ENCODE data around the gene PLK2. TPM values are rescaled to one million over a fixed set of nuclear protein-coding genes. Genes with fewer than 3 reads are reported as not detected.

Gene PLK2
- total RNA-seq, 1 donor from 2014 or later = 4.6 TPM

Other genes starting within 250 kb of the PLK2 start
- gene GAPT, start 31.3 kb upstream of the PLK2 start, total RNA-seq = not detected in 2 replicates
- not detected in 2 replicates for gene RAB3C, start 123.0 kb upstream of the PLK2 start, total RNA-seq